T-helper 2 cell treated with Interferon-gamma antibody and Interleukin-4, amounts not matched to agents 100 ng/mL and 5 ng/mL, for 36 hours (primary cell): Measurements from ENCODE around the gene UBL4A. TPM values are rescaled to one million over a fixed set of nuclear protein-coding genes. Genes with fewer than 3 reads are reported as not detected.
"Not testable (repeated sequence)": the region's sequence is repeated elsewhere in the genome, so short reads cannot be mapped to it uniquely, and the experiment has no call there.

ENCODE experiments used
- intact Hi-C: fragments of 100-400 bp; cut with micrococcal nuclease; formaldehyde crosslinking; loops from one replicate; pipeline ENCODE4 v1.15.1; 2023
- total RNA-seq: library from RNA; stranded (reverse); gene quantifications from 2 replicates; pipeline ENCODE4 v1.2.3, GENCODE V29; 2022

The UBL4A gene
- total RNA-seq, 1 donor from 2014 or later = 43.7 TPM

DNA sequence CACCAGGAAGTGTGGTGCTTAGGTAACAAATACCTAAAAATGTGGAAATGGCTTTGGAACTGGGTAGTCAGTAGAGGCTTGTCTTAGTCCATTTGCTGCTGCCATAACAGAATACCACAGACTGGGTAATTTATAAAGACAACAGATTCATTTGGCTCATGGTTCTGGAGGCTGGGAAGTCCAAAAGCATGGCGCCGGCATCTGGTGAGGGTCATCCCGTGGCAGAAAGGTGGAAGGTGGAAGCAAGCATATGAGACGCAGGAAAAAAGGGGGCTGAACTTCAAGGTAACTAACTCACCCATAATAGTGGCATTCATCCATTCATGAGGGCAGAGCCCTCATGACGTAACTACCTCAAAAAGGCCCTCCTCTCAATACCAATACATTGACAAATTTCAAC lies 23.0 kb upstream of the UBL4A start:
- intact Hi-C loops = no loop called here

DNA sequence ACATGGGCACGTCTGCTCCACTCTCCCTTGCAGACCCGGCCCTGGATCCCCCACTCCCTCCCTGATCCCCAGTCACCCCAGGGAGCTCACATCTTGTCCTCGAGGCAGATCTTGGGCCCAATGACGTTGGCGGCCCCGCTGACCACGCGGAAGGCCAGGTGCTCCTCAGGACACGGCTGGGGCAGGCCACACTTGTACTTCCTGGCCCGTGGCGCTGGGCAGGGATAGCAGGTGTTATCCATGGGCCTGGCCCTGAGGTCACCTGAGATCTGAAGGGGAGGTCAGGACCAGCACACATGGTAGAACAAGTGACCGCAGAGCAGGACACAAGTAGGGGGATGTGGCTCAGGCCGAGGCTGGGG lies 21.9 kb upstream of the UBL4A start:
- intact Hi-C loops = no loop called here

GRCh38 chrX:154507673-154508383 lies 21.4 kb upstream of the UBL4A start:
- intact Hi-C loops = no loop called here

DNA sequence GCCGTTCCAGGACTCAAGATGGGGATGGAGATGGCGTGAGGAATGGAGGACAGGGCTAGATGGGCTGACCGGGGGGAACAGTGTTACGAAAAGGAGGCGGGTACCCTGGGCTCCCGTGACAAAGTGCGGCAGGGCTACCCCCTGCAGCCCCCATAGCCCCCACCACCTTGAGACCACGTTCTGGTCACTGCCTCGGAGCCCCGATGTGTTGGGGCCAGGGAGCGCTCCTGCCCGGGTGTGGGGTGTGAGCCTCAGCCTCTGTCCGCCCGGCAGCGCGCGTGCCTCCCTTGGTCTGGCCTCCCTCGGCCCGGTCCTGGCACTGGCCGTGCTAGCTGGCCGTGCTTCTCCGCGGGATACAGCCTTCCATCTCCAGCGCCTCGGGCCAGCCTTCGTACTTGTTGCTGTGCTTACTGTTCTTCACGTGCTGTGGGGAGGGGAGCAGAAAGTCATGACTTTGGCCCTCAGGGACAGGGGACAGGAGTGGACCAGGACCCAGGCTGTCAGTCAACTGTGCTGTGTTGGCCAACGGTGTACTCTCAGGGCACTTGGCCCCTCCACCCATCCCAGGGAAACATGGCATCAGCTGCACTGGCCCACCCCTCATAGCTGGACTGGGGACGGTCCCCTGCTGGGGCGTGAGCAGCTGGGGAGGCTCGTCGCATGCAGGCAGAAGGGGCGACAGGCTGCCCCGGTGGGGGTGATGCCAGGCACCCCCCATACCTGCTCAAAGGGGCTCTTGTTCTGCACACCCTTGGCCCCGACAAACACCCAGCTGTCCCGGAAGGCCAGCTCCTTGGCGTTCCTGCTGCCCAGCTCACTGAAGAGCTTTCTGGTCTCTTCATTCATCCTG lies 20.3 kb upstream of the UBL4A start:
- intact Hi-C loops = no loop called here

DNA sequence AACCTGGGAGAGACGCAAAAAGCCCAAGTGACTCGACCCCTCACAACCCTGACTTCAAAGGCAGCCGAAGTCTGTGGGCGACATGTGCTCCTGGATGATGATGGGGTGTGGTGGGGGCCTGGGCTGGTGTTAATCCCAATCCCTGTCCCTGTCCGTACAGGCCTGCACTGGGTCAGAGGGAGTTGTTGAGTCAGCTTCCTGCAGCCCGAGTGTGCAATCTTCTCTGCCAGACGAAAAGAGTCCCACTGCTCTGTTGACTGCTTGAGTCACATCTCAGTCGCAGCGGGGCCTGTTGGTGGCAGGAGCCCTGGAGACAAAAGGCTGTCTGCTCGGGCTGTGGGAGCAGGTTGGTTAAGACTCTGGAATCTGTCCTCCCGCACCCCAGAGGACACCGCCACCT lies 19.3 kb upstream of the UBL4A start:
- intact Hi-C loops = no loop called here

GRCh38 chrX:154502989-154503388 lies 16.6 kb upstream of the UBL4A start:
- intact Hi-C loops = no loop called here

DNA sequence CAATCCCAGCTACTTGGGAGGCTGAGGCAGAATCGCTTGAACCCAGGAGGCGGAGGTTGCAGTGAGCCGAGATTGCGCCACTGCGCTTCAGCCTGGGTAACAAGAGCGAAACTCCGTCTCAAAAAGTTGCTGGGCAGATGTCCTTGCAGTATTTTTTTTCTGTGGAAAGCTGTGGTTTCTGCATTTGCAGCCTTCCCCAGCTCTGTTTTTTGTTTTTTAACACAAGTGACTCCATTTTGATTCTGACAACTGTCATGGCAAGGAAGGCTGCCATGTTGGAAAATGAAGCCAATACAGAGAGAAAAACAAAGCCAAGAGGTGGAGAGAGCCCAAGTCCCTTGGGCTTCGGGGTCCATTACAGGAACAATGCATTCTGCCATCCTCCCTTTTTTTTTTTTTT lies 15.7 kb upstream of the UBL4A start:
- intact Hi-C loops = no loop called here

DNA sequence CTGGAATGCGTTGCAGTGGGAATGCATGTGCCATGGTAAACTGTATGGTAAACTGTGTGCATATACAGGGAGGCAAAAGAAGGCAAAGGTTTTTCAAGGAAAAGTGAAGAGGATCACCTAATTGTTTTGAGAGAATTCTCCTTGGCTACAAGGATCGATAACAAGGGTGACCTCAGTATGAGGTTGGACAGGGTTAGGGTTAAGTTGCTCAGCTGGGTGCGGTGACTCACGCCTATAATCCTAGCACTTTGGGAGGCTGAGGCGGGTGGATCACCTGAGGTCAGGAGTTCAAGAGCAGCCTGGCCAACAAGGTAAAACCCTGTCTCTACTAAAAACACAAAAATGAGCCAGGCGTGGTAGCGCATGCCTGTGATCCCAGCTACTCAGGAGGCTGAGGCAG lies 15.0 kb upstream of the UBL4A start:
- intact Hi-C loops = not testable (repeated sequence)

GRCh38 chrX:154496591-154497137 lies 10.2 kb upstream of the UBL4A start:
- intact Hi-C loops = not testable (repeated sequence)

DNA sequence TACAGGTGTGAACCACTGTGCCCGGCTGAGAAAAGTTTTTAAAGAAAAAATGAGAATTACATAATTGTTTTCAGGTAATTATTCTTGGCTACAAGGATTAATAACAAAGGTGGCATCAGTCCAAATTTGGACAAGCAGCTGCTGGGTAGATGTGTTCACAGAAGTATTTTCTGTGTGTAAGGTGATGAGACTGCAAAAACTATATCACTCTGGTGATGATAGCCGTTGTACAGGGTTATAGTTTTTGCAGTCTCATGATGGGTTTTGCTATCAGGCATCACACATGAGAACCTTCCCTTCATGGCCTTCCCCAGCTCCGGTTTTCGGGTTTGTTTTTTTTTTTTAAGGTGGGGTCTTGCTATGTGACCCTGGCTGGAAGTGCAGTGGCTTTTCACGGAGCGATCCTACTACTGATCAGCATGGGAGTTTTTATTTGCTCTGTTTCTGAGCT lies 9.1 kb upstream of the UBL4A start:
- intact Hi-C loops = no loop called here

- intact Hi-C loops = loop anchor here (5.0 kb wide), 1 partner anchor 97 kb away; the partner anchor contains the start of gene RPL10
These were observed 8.3 kb upstream of the UBL4A start for GRCh38 chrX:154494715-154495114.

GRCh38 chrX:154490414-154491083 lies 4.1 kb upstream of the UBL4A start, which contains the start of gene SLC10A3:
Gene SLC10A3 (minus strand): TSS chrX:154490629. CDS start chrX:154488940, 1,689 bp downstream.
- intact Hi-C loops = loop anchor here (1.0 to 5.0 kb wide), 6 partner anchors 11 to 93 kb away; partner anchors contain the start of genes ATP6AP1, FAM3A, IKBKG and LAGE3

- intact Hi-C loops = loop anchor here (1.0 to 5.0 kb wide), 6 partner anchors 11 to 93 kb away; partner anchors contain the start of genes ATP6AP1, FAM3A, IKBKG and LAGE3
These were observed 3.6 kb upstream of the UBL4A start for GRCh38 chrX:154490021-154490413.

GRCh38 chrX:154489182-154489581 lies 2.8 kb upstream of the UBL4A start:
- intact Hi-C loops = no loop called here

DNA sequence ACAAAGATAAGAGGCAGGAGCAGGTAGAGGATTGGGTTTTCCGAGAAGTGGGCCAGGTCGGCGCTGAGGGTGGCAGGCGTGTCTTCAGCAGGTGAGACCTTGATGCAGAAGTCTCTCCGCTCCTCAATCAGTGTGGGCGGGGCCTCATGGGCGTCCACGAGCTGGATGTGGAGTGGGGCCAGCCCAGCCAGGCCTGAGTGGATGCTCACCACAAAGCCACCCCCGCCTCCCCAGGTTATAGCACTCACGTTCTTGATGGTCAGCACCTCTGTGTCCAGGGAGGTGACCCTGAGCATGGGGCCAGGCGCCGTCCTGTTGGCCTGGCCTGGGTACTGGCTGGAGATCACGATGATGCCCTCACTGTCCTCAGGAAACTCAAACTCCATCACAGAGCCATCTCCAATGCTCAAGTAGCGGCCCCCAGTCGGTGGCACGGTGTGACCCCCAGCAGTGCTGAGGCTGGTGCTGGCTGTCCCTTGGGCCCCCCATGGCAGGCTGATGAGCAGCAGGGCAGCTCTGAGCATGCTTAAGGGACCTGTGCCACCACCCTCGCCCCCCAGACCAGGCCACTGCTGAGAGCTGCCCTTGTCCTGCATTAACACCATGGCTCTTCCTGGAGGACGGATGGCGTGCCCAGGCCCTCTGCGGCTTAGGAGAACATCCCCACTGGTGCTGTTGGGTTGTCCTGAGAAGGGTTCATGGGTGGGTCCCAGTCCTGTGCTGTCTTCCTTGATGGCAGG lies 2.1 kb upstream of the UBL4A start:
- intact Hi-C loops = no loop called here

DNA sequence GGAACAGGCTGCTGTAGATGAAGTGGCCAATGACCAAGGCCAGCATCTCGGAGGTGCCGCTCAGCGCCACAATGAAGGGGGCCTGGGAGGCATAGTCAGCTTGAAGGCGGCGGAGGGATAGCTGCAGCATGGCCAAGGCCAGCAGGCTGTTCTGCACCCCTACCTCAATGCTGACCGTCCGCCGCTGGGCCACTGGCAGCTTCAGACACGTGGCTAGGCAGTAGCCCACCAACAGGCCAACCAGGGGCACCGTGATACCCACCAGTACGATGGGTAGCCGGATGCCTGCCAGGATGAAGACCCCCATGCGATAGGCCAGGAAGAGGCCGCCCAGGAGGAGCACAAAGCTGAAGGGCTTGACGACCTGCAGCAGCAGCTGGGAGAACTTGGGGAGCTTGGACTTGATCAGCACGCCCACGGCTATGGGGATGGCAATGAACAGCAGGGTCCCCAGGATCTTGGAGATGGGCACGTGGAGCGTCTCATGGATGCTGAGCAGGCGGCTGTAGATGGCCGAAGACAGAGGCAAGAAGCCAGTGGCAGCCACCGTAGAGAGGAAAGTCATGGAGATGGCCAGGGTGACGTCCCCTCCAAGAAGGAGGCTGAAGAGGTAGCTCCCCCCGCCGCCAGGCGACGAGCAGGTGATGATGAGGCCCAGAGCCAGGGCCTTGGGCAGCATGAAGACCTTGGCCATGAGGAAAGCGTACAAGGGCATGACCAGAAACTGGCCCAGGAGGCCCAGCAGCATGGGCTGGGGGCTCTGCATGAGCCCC lies 1.3 kb upstream of the UBL4A start:
- intact Hi-C loops = no loop called here

- intact Hi-C loops = no loop called here
These were observed 391 bp downstream of the UBL4A start for GRCh38 chrX:154486052-154486395.

DNA sequence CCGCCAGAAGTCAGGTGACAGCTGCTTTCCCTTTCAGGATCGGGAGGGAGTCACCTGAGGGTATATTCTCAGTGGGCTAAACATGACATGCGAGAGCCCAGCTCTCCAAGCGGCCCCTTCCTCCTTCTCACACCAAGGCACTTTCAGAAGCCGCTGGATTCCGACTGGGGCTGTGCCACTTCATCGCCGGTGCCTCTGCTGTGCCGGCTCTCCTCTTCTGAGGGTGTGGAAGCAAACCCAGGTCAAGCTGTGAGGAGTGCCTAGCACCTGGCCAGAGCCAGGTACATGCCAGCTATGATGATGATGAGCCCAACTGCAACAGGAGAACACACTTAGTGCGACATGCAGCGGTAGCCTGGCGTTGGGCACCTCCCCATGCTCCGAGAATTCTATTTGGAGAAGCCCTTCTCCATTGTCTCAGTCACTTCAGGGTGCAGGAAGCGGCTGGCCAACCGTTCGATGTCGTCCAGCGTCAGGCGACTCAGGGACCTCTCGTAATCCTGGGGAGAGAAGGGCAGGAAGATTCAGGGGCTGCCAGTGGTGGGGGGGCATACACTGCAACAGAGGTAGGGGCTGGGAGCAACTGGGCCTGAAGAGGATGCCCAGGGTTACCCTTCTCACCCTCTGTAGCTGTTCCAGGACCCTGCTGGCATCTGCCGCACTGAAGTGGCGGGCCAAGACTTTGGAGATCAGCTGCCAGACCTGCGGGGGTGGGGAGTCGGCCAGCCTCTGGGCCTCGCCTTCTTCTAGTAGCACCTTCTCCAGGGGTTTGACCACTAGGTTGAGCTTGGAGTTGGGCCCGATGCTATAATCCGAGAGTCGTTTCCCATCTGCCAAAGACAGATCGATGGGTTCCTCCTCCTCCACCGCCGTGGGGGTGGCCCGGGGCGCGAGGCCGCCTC lies 1.0 kb downstream of the UBL4A start:
- intact Hi-C loops = no loop called here
